K562 (cell line): ENCODE results near the gene TUSC1. TPM values are rescaled to one million over a fixed set of nuclear protein-coding genes. Genes with fewer than 3 reads are reported as not detected.

Source experiments
- ATAC-seq: fragments of 200-7000 bp; cut with Tn5 transposase; 3 replicates; pipeline ENCODE4 v1.9.1; 2020; ENCODE audit warnings: moderate library complexity
- BruUV-seq: library from RNA; stranded (reverse); fragments of 400-500 nt; replicated peaks from 2 replicates; lab custom pipeline; 2021; lab: Mats Ljungman, UMichigan
- CTCF ChIA-PET: fragments of 300-600 bp; formaldehyde crosslinking; extraction: SDS; loops from one replicate; lab custom pipeline; 2021; ENCODE audit warnings: low intra/inter-chr PET ratio; lab: Yijun Ruan, JAX
- POLR2A ChIA-PET: fragments of 300-600, 350-650 bp; sonication (Branson Sonifier 250); formaldehyde crosslinking; extraction: SDS; loops from one replicate; lab custom pipeline; 2021; ENCODE audit warnings: antibody characterized with exemption, inconsistent platforms; lab: Yijun Ruan, JAX
- DNase-seq, 4 experiments: peaks; one replicate each; pipeline versions ENCODE4 v3.0.0 to v3.0.0-alpha.2; 2011 to 2018; ENCODE audit warnings: low spot score in 3 of 4, mixed read lengths in 3 of 4; ENCODE audit errors: extremely low read depth in 1 of 4
- FAIRE-seq: peaks from 2 replicates; lab custom pipeline; 2011; peaks lifted over from hg19 to GRCh38; lab: Jason Lieb, UNC
- H2AFZ ChIP-seq: 2 replicates; pipeline ENCODE4 v1.6.0; 2011; ENCODE audit warnings: low read depth, low read length, control low read depth, inconsistent platforms
- H3K27ac ChIP-seq: fragments of 200-600 bp; 3 replicates; pipeline ENCODE4 v1.8.0; 2011; ENCODE audit warnings: low read depth, mild to moderate bottlenecking, control low read depth, inconsistent platforms, low read length, moderate library complexity, mixed read lengths; ENCODE audit errors: extremely low read depth
- H3K27me3 ChIP-seq, 2 experiments: fragments of 300-600 bp in 1 of 2; 2 replicates in 1 of 2; 3 replicates in 1 of 2; pipeline versions ENCODE4 v1.6.0 to v1.8.0; 2011; ENCODE audit warnings: inconsistent platforms in 2 of 2, low read length in 2 of 2, mild to moderate bottlenecking in 1 of 2, mixed read lengths in 1 of 2, moderate library complexity in 1 of 2; ENCODE audit not compliant: control insufficient read depth in 2 of 2, insufficient read depth in 2 of 2
- H3K36me3 ChIP-seq: fragments of 300-600 bp; 3 replicates; pipeline ENCODE4 v1.8.0; 2011; ENCODE audit warnings: mild to moderate bottlenecking, low read length, inconsistent platforms; ENCODE audit not compliant: control insufficient read depth, insufficient read depth
- H3K4me1 ChIP-seq, 2 experiments: fragments of 200-600 bp in 1 of 2; replicated peaks in 1 of 2; 2 replicates in 1 of 2; 3 replicates in 1 of 2; pipeline versions ENCODE4 v1.5.1 to v1.8.0; 2011; ENCODE audit warnings: inconsistent platforms in 2 of 2, low read length in 2 of 2, mild to moderate bottlenecking in 1 of 2, mixed read lengths in 1 of 2, moderate library complexity in 1 of 2; ENCODE audit not compliant: control insufficient read depth in 2 of 2, insufficient read depth in 2 of 2
- H3K4me2 ChIP-seq: 2 replicates; pipeline ENCODE4 v1.6.1; 2011; ENCODE audit warnings: low read length, control low read depth, inconsistent platforms, mixed read lengths; ENCODE audit not compliant: insufficient read depth
- H3K4me3 ChIP-seq: fragments of 200-600 bp; sonication (generic), shearing (Covaris generic); 2 replicates; pipeline ENCODE4 v1.5.1; 2016; ENCODE audit warnings: control low read depth, inconsistent platforms
- H3K79me2 ChIP-seq: fragments of 200-600 bp; 3 replicates; pipeline ENCODE4 v1.8.0; 2011; ENCODE audit warnings: low read length, inconsistent platforms; ENCODE audit not compliant: control insufficient read depth, insufficient read depth
- H3K9ac ChIP-seq, 2 experiments: 2 replicates each; pipeline versions ENCODE4 v1.6.0 to v1.6.1; 2011; ENCODE audit warnings: low read depth in 2 of 2, low read length in 2 of 2, control low read depth in 1 of 2, inconsistent platforms in 1 of 2, mild to moderate bottlenecking in 1 of 2, mixed read lengths in 1 of 2; ENCODE audit not compliant: insufficient read depth in 1 of 2
- H3K9me1 ChIP-seq: one replicate; pipeline ENCODE4 v1.6.0; 2011; ENCODE audit warnings: inconsistent platforms, mild to moderate bottlenecking, low read length, moderate library complexity; ENCODE audit not compliant: control insufficient read depth, insufficient read depth
- H3K9me3 ChIP-seq: replicated peaks from 2 replicates; pipeline ENCODE4 v1.5.1; 2011; ENCODE audit warnings: low read depth, low read length, inconsistent platforms; ENCODE audit not compliant: control insufficient read depth, insufficient read depth
- H4K20me1 ChIP-seq: replicated peaks from 2 replicates; pipeline ENCODE4 v1.6.1; 2011; ENCODE audit warnings: low read length, inconsistent platforms, mixed read lengths; ENCODE audit not compliant: control insufficient read depth, insufficient read depth
- ARHGAP35 ChIP-seq: fragments of 450-650 bp; IDR thresholded peaks from 2 replicates; pipeline ENCODE4 v1.6.1; 2018; ENCODE audit not compliant: partially characterized antibody
- FOXK2 ChIP-seq, 2 experiments: fragments of 450-650 bp; IDR thresholded peaks in 1 of 2; conservative IDR thresholded peaks in 1 of 2; 2 replicates each; pipeline ENCODE4 v1.6.1; 2016; ENCODE audit warnings: low read depth in 2 of 2, mild to moderate bottlenecking in 1 of 2
- KAT2B ChIP-seq: IDR thresholded peaks from one replicate; pipeline ENCODE4 v1.6.1; 2012; ENCODE audit warnings: low read depth, mild to moderate bottlenecking, control low read depth, inconsistent platforms, low read length, moderate library complexity
- MCM5 ChIP-seq: fragments of 450-650 bp; IDR thresholded peaks from 2 replicates; pipeline ENCODE4 v1.6.1; 2016; ENCODE audit warnings: low read depth
- MTF1 ChIP-seq: fragments of 250-450 bp; sonication (Bioruptor Pico); IDR thresholded peaks from 2 replicates; pipeline ENCODE4 v1.9.0; 2021; ENCODE audit warnings: moderate library complexity, mild to moderate bottlenecking, inconsistent platforms, borderline replicate concordance
- NFXL1 ChIP-seq: fragments of 450-650 bp; formaldehyde crosslinking; IDR thresholded peaks from 2 replicates; pipeline ENCODE4 v1.4.0; 2021; ENCODE audit warnings: mild to moderate bottlenecking
- PPARD ChIP-seq: fragments of 250-450 bp; sonication (Bioruptor Pico); IDR thresholded peaks from 2 replicates; pipeline ENCODE4 v1.8.0; 2022; ENCODE audit warnings: inconsistent platforms, mild to moderate bottlenecking, moderate library complexity
- SMC3 ChIP-seq: conservative IDR thresholded peaks from 2 replicates; pipeline ENCODE4 v1.6.1; 2011; ENCODE audit warnings: low read depth, low read length, improper control_type of control experiment; ENCODE audit not compliant: insufficient read depth
- SP2 ChIP-seq: IDR thresholded peaks from 2 replicates; pipeline ENCODE4 v1.6.1; 2011; ENCODE audit warnings: mild to moderate bottlenecking, low read depth, low read length, moderate library complexity; ENCODE audit not compliant: poor library complexity, severe bottlenecking; ENCODE audit errors: extremely low read depth
- XRCC3 ChIP-seq: fragments of 450-650 bp; IDR thresholded peaks from 2 replicates; pipeline ENCODE4 v1.6.1; 2017; ENCODE audit warnings: mild to moderate bottlenecking, moderate library complexity
- ZNF384 ChIP-seq: IDR thresholded peaks from 2 replicates; pipeline ENCODE4 v1.6.1; 2012; ENCODE audit warnings: low read depth, low read length, improper control_type of control experiment
- WGBS: fragments of 100-300 bp; shearing (Covaris generic); methylation state at CpG from one replicate; pipeline ENCODE4 v1.1.6; 2016; ENCODE audit warnings: low coverage, mixed read lengths; ENCODE audit not compliant: insufficient coverage; ENCODE audit errors: missing lambda C conversion rate; 5-methylcytosine and 5-hydroxymethylcytosine counted together
- in situ Hi-C: fragments of 300-500 bp; cut with MboI; formaldehyde crosslinking; loops from 4 replicates; pipeline ENCODE4 v1.15.0; 2018; ENCODE audit warnings: inconsistent platforms, mixed read lengths
- intact Hi-C: fragments of 100-400 bp; cut with micrococcal nuclease; formaldehyde crosslinking; loops from 2 replicates; pipeline ENCODE4 v1.14.2; 2022
- polyA plus RNA-seq, 8 experiments: library from polyadenylated mRNA; depleted of rRNA in 4 of 8; stranded (reverse) in 5 of 8; unstranded in 3 of 8; fragments of >200 nt; fragmentation: Nextera tagmentation in 2 of 8; fragmentation: Illumina TruSeq in 1 of 8; extraction: Ambion mirVana in 2 of 8; extraction: Trizol in 1 of 8; gene quantifications; 2 replicates each; pipeline versions ENCODE4 v1.2.1 to v1.2.3, GENCODE V29; 2011 to 2014; ENCODE audit warnings: inconsistent platforms in 1 of 8, missing spikeins in 1 of 8
- total RNA-seq, 7 experiments: library from RNA; depleted of rRNA in 6 of 7; stranded (reverse); fragments of >200 nt in 6 of 7; fragmentation: Illumina TruSeq in 2 of 7; extraction: Trizol in 2 of 7; gene quantifications; 2 replicates each; pipeline versions ENCODE4 v1.2.1 to v1.2.3, GENCODE V29; 2011 to 2021; ENCODE audit warnings: low replicate concordance in 1 of 7
- TF ChIP-seq, protein P1 (sequence below): sonication (generic); formaldehyde crosslinking; IDR thresholded peaks from 2 replicates; pipeline ENCODE4 v1.5.0; 2020; ENCODE audit warnings: missing genetic modification reagents
- TF ChIP-seq, protein P2 (sequence below): IDR thresholded peaks from 2 replicates; pipeline ENCODE4 v1.6.1; 2016; ENCODE audit warnings: missing genetic modification characterization, missing compliant biosample characterization
- TF ChIP-seq, protein P3 (sequence below): fragments of 450-650 bp; IDR thresholded peaks from 2 replicates; pipeline ENCODE4 v1.6.1; 2014; ENCODE audit warnings: low read depth, mild to moderate bottlenecking, moderate library complexity, borderline replicate concordance
- TF ChIP-seq, protein P4 (sequence below): sonication (generic); formaldehyde crosslinking; IDR thresholded peaks from 2 replicates; pipeline ENCODE4 v1.9.0; 2022; ENCODE audit warnings: mild to moderate bottlenecking, missing genetic modification reagents
- TF ChIP-seq, protein P5 (sequence below): fragments of 250-450 bp; sonication (Bioruptor Pico); IDR thresholded peaks from 2 replicates; pipeline ENCODE4 v1.5.0; 2022; ENCODE audit warnings: mild to moderate bottlenecking

The TUSC1 gene
- total and polyA plus RNA-seq, 9 of the 15 experiments (the other 6 are each of a cell fraction or from before 2014, with no cell fraction given) = not detected

DNA sequence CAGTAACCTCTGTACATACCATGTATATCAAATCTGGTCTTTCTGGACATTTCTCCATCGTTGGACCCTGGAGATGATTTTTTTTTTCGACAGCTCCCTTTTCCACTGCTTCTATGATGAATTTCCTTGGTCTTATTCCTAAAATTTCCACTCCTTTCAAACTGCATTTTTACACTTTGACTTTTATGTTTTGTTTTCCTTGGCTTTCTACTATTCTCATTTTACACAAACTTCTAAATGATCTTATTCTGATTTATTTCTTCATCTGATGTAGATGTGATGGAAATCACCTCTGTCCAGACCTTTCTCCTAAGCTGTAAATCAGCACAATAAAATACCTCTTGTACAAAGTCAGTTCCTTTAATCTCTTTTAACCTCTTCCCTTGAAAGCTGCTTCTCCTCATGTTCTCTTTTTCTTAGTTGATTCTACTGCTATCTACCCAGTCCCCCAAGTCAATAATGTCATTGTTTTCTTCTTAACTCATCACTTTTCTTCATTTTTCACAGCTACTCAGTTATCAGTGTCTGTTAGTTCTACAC is 48.7 kb upstream of the TUSC1 start:
- H4K20me1 ChIP-seq = no peaks in the 10 kb centered on the region
- H3K9me3 ChIP-seq = no peaks in the 10 kb centered on the region
- in situ Hi-C loops = no loop called here
- no peaks in the 10 kb centered on the region for H3K79me2 ChIP-seq
- no peaks in the 10 kb centered on the region for H3K9me1 ChIP-seq
- H3K4me1 ChIP-seq = no peaks in the 10 kb centered on the region
- no peak overlapping the region for H3K4me3 ChIP-seq
- no peak overlapping the region for H3K4me2 ChIP-seq
- FAIRE-seq (no peak), DNase-seq (no peak), ATAC-seq (no peak)
- ChIA-PET POLR2A (no interaction called here), CTCF (no interaction called here)
- H3K27me3 ChIP-seq = no peaks in the 10 kb centered on the region
- no peak for TF ChIP-seq ZNF384
- TF ChIP-seq, protein P1, sequence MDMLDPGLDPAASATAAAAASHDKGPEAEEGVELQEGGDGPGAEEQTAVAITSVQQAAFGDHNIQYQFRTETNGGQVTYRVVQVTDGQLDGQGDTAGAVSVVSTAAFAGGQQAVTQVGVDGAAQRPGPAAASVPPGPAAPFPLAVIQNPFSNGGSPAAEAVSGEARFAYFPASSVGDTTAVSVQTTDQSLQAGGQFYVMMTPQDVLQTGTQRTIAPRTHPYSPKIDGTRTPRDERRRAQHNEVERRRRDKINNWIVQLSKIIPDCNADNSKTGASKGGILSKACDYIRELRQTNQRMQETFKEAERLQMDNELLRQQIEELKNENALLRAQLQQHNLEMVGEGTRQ (CRISPR knock-in tag) = no peak
- TF ChIP-seq, protein P2, sequence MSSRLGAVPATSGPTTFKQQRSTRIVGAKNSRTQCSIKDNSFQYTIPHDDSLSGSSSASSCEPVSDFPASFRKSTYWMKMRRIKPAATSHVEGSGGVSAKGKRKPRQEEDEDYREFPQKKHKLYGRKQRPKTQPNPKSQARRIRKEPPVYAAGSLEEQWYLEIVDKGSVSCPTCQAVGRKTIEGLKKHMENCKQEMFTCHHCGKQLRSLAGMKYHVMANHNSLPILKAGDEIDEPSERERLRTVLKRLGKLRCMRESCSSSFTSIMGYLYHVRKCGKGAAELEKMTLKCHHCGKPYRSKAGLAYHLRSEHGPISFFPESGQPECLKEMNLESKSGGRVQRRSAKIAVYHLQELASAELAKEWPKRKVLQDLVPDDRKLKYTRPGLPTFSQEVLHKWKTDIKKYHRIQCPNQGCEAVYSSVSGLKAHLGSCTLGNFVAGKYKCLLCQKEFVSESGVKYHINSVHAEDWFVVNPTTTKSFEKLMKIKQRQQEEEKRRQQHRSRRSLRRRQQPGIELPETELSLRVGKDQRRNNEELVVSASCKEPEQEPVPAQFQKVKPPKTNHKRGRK = no peak
- no peak for TF ChIP-seq FOXK2 (conservative IDR thresholded peaks at IDR 0.05 in 1 of 2, IDR thresholded peaks at IDR 0.05 in 1 of 2; ENCODE audit: low read depth in 2 of 2)
- no peak for TF ChIP-seq NFXL1 (CRISPR knock-in tag)
- TF ChIP-seq, protein P3, sequence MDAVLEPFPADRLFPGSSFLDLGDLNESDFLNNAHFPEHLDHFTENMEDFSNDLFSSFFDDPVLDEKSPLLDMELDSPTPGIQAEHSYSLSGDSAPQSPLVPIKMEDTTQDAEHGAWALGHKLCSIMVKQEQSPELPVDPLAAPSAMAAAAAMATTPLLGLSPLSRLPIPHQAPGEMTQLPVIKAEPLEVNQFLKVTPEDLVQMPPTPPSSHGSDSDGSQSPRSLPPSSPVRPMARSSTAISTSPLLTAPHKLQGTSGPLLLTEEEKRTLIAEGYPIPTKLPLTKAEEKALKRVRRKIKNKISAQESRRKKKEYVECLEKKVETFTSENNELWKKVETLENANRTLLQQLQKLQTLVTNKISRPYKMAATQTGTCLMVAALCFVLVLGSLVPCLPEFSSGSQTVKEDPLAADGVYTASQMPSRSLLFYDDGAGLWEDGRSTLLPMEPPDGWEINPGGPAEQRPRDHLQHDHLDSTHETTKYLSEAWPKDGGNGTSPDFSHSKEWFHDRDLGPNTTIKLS = no peak
- TF ChIP-seq, protein P4, sequence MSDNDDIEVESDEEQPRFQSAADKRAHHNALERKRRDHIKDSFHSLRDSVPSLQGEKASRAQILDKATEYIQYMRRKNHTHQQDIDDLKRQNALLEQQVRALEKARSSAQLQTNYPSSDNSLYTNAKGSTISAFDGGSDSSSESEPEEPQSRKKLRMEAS (CRISPR knock-in tag) = no peak
- TF ChIP-seq, protein P5, sequence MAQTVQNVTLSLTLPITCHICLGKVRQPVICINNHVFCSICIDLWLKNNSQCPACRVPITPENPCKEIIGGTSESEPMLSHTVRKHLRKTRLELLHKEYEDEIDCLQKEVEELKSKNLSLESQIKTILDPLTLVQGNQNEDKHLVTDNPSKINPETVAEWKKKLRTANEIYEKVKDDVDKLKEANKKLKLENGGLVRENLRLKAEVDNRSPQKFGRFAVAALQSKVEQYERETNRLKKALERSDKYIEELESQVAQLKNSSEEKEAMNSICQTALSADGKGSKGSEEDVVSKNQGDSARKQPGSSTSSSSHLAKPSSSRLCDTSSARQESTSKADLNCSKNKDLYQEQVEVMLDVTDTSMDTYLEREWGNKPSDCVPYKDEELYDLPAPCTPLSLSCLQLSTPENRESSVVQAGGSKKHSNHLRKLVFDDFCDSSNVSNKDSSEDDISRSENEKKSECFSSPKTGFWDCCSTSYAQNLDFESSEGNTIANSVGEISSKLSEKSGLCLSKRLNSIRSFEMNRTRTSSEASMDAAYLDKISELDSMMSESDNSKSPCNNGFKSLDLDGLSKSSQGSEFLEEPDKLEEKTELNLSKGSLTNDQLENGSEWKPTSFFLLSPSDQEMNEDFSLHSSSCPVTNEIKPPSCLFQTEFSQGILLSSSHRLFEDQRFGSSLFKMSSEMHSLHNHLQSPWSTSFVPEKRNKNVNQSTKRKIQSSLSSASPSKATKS = no peak
- TF ChIP-seq SP2 = no peak
- TF ChIP-seq XRCC3 = no peak
- TF ChIP-seq SMC3 = no peak
- TF ChIP-seq ARHGAP35 = no peak
- no peak for TF ChIP-seq MTF1 (CRISPR knock-in tag)
- no peak for TF ChIP-seq MCM5
- no peak for TF ChIP-seq PPARD (CRISPR knock-in tag)
- TF ChIP-seq KAT2B = no peak
- H3K36me3 ChIP-seq = no peaks in the 10 kb centered on the region
- intact Hi-C loops = no loop called here
- H3K27ac ChIP-seq = no peak overlapping the region
- H2AFZ ChIP-seq = no peak overlapping the region
- H3K9ac ChIP-seq = no peak overlapping the region
- no CpG with 5 or more reads among the region's 2 CpGs for WGBS
- BruUV-seq = no TSS peak
